Measurements from ENCODE around the gene GNG13. TPM values are rescaled to one million over a fixed set of nuclear protein-coding genes. Genes with fewer than 3 reads are reported as not detected.

GNG13 gene
- total and polyA plus RNA-seq, 9 of the 15 experiments (the other 6 are each of a cell fraction or from before 2014, with no cell fraction given), result not detected

GRCh38 chr16:795580-796229 is 4.8 kb downstream of the GNG13 start:
- CTCF ChIA-PET (ENCODE audit: low intra/inter-chr PET ratio), result no interaction called here
- Histone ChIP-seq H3K9ac (ENCODE audit: insufficient read depth in 1 of 2, low read depth in 2 of 2, low read length in 2 of 2) (peak overlapping the region in 1 of 2 experiments; percentile 81; a peak in 2 of 4 replicates), H2AFZ (ENCODE audit: low read depth, low read length) (no peak overlapping the region), H3K4me1 (replicated peaks in 1 of 2; ENCODE audit: control insufficient read depth in 2 of 2, insufficient read depth in 2 of 2, low read length in 2 of 2) (peaks cover 2 to 90% of the 10 kb centered on the region in 2 experiments; a peak in 3 of 5 replicates), H3K27ac (ENCODE audit: extremely low read depth, low read depth, low read length) (no peak overlapping the region), H3K27me3 (ENCODE audit: control insufficient read depth in 2 of 2, insufficient read depth in 2 of 2, low read length in 2 of 2) (no peaks in the 10 kb centered on the region), H4K20me1 (replicated peaks; ENCODE audit: control insufficient read depth, insufficient read depth, low read length) (peaks cover 4% of the 10 kb centered on the region; the same call in 1 of the 2 replicates), H3K9me1 (ENCODE audit: control insufficient read depth, insufficient read depth, low read length) (no peaks in the 10 kb centered on the region), H3K36me3 (ENCODE audit: control insufficient read depth, insufficient read depth, low read length) (peaks cover 54% of the 10 kb centered on the region; the same call in 2 of the 3 replicates), H3K4me3 (no peak overlapping the region), H3K79me2 (ENCODE audit: control insufficient read depth, insufficient read depth, low read length) (no peaks in the 10 kb centered on the region; the same call in 2 of the 3 replicates), H3K4me2 (ENCODE audit: insufficient read depth, low read length) (no peak overlapping the region), H3K9me3 (replicated peaks; ENCODE audit: control insufficient read depth, insufficient read depth, low read depth, low read length) (no peaks in the 10 kb centered on the region)
- no peak for ATAC-seq
- POLR2A ChIA-PET, result interaction anchor here (1.2 to 1.3 kb wide), 2 partner anchors 11 to 14 kb away, joined by 4 read pairs; no protein-coding TSS in a partner anchor
- no peak for FAIRE-seq
- in situ Hi-C loops (cut with MboI) (no loop called here), intact Hi-C loops (cut with micrococcal nuclease) (no loop called here)
- DNase-seq (ENCODE audit: extremely low read depth in 1 of 4, low spot score in 3 of 4), result peak in 2 of 4 experiments; percentile 21 to 39
- 68% methylated on average over 29 of the region's 33 CpGs for WGBS (ENCODE audit: insufficient coverage, low coverage, missing lambda C conversion rate)
- BruUV-seq (replicated peaks), result no TSS peak
- TF ChIP-seq GABPA (tag; conservative IDR thresholded peaks at IDR 0.05; ENCODE audit: low read depth) (no peak), ARID2 (IDR thresholded peaks at IDR 0.05) (no peak), ZNF217 (CRISPR knock-in tag; IDR thresholded peaks at IDR 0.05) (no peak), MIER1 (IDR thresholded peaks at IDR 0.05; ENCODE audit: low read depth) (no peak), HNRNPL (IDR thresholded peaks at IDR 0.05; ENCODE audit: low read depth, low read length) (0 out of 2 replicates have a peak, but pooled peaks have one; percentile 37), SUPT5H (IDR thresholded peaks at IDR 0.05) (peak; percentile 30; the same call in 1 of the 2 replicates), MEF2A (IDR thresholded peaks at IDR 0.05; ENCODE audit: control insufficient read depth, low read depth, low read length) (no peak), TFAP4 (CRISPR knock-in tag; IDR thresholded peaks at IDR 0.05; ENCODE audit: borderline replicate concordance) (peak; percentile 64), ZNF780A (CRISPR knock-in tag; IDR thresholded peaks at IDR 0.05) (no peak)
- TF ChIP-seq, protein P1, sequence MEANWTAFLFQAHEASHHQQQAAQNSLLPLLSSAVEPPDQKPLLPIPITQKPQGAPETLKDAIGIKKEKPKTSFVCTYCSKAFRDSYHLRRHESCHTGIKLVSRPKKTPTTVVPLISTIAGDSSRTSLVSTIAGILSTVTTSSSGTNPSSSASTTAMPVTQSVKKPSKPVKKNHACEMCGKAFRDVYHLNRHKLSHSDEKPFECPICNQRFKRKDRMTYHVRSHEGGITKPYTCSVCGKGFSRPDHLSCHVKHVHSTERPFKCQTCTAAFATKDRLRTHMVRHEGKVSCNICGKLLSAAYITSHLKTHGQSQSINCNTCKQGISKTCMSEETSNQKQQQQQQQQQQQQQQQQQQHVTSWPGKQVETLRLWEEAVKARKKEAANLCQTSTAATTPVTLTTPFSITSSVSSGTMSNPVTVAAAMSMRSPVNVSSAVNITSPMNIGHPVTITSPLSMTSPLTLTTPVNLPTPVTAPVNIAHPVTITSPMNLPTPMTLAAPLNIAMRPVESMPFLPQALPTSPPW (CRISPR knock-in tag; IDR thresholded peaks at IDR 0.05), result 0 out of 2 replicates have a peak, but pooled peaks have one; percentile 24
- TF ChIP-seq, protein P2, sequence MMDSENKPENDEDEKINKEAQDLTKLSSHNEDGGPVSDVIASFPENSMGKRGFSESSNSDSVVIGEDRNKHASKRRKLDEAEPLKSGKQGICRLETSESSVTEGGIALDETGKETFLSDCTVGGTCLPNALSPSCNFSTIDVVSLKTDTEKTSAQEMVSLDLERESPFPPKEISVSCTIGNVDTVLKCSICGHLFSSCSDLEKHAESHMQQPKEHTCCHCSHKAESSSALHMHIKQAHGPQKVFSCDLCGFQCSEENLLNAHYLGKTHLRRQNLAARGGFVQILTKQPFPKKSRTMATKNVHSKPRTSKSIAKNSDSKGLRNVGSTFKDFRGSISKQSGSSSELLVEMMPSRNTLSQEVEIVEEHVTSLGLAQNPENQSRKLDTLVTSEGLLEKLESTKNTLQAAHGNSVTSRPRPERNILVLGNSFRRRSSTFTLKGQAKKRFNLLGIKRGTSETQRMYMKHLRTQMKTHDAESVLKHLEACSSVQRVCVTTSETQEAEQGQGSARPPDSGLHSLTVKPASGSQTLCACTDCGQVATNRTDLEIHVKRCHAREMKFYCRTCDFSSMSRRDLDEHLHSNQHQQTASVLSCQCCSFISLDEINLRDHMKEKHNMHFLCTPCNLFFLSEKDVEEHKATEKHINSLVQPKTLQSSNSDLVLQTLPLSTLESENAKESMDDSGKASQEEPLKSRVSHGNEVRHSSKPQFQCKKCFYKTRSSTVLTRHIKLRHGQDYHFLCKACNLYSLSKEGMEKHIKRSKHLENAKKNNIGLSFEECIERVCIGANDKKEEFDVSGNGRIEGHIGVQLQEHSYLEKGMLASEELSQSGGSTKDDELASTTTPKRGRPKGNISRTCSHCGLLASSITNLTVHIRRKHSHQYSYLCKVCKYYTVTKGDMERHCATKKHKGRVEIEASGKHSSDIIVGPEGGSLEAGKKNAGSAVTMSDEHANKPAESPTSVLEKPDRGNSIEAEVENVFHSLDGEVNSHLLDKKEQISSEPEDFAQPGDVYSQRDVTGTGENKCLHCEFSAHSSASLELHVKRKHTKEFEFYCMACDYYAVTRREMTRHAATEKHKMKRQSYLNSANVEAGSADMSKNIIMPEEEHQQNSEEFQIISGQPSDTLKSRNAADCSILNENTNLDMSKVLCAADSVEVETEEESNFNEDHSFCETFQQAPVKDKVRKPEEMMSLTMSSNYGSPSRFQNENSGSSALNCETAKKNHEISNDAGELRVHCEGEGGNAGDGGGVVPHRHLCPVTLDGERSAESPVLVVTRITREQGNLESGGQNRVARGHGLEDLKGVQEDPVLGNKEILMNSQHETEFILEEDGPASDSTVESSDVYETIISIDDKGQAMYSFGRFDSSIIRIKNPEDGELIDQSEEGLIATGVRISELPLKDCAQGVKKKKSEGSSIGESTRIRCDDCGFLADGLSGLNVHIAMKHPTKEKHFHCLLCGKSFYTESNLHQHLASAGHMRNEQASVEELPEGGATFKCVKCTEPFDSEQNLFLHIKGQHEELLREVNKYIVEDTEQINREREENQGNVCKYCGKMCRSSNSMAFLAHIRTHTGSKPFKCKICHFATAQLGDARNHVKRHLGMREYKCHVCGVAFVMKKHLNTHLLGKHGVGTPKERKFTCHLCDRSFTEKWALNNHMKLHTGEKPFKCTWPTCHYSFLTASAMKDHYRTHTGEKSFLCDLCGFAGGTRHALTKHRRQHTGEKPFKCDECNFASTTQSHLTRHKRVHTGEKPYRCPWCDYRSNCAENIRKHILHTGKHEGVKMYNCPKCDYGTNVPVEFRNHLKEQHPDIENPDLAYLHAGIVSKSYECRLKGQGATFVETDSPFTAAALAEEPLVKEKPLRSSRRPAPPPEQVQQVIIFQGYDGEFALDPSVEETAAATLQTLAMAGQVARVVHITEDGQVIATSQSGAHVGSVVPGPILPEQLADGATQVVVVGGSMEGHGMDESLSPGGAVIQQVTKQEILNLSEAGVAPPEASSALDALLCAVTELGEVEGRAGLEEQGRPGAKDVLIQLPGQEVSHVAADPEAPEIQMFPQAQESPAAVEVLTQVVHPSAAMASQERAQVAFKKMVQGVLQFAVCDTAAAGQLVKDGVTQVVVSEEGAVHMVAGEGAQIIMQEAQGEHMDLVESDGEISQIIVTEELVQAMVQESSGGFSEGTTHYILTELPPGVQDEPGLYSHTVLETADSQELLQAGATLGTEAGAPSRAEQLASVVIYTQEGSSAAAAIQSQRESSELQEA (IDR thresholded peaks at IDR 0.05; ENCODE audit: low read depth), result no peak

Data from K562 (cell line).